Fibroblast of the aortic adventitia (primary cell): Measurements from ENCODE around the gene ADAMTSL1. TPM values are rescaled to one million over a fixed set of nuclear protein-coding genes. Genes with fewer than 3 reads are reported as not detected.

Source experiments
- DNase-seq: peaks from one replicate; pipeline ENCODE4 v3.0.0-alpha.2; 2010; ENCODE audit warnings: low read depth
- H3K4me3 ChIP-seq: 2 replicates; pipeline ENCODE4 v1.5.1; 2011; ENCODE audit warnings: low read depth, mild to moderate bottlenecking, control low read depth, low read length, moderate library complexity
- total RNA-seq: library from RNA; depleted of rRNA; stranded (reverse); fragments of >200 nt; gene quantifications from 2 replicates; pipeline ENCODE4 v1.2.3, GENCODE V29; 2012; ENCODE audit warnings: low replicate concordance
- TF ChIP-seq, protein P1 (sequence below): IDR thresholded peaks from 2 replicates; pipeline ENCODE4 v1.5.1; 2011; ENCODE audit warnings: mild to moderate bottlenecking, low read length, control low read depth, inconsistent platforms; ENCODE audit not compliant: insufficient read depth

The ADAMTSL1 gene
- total RNA-seq, 1 donor = 179 TPM

DNA sequence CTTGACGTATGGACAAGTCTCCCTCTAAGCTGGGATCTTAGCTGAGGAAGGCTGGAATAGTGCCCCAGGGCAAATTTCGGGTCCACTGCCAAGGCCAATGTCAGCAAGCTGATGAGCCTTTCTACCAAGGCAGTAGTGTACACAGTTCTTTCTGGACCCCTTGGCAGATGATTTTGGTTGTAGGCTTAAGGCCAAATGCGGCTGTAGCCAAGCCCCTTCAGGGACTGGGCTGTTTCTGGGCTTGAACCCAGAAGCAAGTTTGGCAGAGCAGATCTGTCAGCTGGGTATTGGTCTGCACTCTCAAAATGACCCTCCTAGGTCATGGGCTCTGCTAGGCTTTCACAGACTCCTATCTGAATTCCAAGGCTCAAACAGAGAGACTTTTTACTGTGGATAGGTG, 121.6 kb downstream of the ADAMTSL1 start:
- TF ChIP-seq, protein P1, sequence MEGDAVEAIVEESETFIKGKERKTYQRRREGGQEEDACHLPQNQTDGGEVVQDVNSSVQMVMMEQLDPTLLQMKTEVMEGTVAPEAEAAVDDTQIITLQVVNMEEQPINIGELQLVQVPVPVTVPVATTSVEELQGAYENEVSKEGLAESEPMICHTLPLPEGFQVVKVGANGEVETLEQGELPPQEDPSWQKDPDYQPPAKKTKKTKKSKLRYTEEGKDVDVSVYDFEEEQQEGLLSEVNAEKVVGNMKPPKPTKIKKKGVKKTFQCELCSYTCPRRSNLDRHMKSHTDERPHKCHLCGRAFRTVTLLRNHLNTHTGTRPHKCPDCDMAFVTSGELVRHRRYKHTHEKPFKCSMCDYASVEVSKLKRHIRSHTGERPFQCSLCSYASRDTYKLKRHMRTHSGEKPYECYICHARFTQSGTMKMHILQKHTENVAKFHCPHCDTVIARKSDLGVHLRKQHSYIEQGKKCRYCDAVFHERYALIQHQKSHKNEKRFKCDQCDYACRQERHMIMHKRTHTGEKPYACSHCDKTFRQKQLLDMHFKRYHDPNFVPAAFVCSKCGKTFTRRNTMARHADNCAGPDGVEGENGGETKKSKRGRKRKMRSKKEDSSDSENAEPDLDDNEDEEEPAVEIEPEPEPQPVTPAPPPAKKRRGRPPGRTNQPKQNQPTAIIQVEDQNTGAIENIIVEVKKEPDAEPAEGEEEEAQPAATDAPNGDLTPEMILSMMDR = no peak
- no peak overlapping the region for H3K4me3 ChIP-seq
- DNase-seq = peak; percentile 60

DNA sequence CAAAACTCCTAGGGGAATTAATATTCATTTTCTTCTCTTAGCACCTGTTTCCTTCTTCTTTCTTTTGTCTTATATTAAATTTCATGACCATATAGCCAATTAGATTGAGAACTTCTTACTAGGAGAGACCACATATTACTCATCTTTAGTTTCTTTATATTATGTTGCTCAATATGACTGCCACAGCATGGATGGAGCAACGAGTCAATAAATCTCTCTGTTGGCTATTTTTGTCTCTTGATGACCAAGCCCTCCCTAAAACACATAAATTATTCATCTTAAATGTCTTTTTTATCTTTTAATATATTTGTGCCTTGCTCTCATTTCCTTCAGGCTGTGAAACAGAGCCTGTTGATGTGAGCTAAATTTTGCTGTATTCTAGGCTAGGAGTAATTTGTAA, 123.0 kb downstream of the ADAMTSL1 start:
- DNase-seq = peak; percentile 81
- no peak overlapping the region for H3K4me3 ChIP-seq
- TF ChIP-seq, protein P1 = no peak

DNA sequence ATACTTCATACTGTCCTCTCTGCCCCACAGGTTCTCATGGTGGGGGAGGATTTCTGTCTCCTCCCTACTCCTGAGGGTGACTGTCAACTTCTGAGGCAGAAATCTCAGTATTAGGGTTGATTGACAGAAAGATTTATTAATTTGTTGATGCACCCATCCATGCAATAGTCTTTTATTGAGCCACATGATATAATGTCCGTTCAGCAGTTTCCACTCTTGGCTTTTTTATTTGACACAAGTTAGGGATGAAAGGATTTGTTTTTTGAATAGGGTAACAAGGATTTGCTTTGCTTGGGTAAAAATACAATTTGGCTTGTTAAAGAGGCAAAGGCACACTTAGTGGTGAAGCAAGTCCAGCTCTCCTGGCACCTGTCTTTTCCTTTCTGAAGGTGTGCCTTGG, 125.0 kb downstream of the ADAMTSL1 start:
- no peak for DNase-seq
- H3K4me3 ChIP-seq = no peak overlapping the region
- TF ChIP-seq, protein P1 = no peak

DNA sequence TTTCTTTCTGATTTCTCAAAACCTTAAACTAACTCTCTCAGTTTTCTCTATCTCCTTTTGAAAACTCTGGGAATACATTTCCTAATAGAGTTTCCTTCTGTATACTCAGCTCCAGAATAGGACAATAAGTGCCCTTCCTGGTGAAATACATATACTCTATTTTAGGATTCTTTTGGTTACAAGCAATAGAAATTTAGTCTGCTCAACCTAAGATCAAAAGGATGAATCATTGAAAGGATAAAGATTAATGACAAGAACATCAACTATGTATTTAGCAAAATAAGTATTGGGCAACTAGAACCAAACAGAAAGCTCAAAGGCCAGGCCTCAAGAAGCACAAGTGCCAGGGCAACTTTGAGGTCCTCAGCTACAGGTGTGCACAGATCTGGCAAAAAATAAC, 127.1 kb downstream of the ADAMTSL1 start:
- TF ChIP-seq, protein P1 = no peak
- no peak overlapping the region for H3K4me3 ChIP-seq
- peak; percentile 41 for DNase-seq

DNA sequence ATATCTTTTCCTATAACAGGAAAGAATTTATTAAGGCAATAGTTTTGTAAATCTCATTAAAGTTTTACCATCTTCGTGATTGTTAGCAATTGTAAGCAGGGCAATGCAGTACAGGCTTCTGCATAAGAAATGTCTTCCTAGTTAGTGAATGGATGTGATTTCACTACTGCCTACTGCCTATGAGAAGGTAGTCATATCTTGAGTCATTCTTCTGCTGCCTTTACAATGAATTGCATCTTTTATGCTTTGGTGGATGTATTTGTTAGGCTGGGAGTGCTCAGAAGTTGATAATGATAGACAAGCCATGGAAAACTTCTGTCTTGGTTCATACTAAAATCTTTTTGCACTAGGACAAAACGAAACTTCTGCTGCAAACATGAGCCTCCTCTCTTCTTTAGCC, 128.0 kb downstream of the ADAMTSL1 start:
- H3K4me3 ChIP-seq = no peak overlapping the region
- peak; percentile 50 for DNase-seq
- TF ChIP-seq, protein P1 = no peak

DNA sequence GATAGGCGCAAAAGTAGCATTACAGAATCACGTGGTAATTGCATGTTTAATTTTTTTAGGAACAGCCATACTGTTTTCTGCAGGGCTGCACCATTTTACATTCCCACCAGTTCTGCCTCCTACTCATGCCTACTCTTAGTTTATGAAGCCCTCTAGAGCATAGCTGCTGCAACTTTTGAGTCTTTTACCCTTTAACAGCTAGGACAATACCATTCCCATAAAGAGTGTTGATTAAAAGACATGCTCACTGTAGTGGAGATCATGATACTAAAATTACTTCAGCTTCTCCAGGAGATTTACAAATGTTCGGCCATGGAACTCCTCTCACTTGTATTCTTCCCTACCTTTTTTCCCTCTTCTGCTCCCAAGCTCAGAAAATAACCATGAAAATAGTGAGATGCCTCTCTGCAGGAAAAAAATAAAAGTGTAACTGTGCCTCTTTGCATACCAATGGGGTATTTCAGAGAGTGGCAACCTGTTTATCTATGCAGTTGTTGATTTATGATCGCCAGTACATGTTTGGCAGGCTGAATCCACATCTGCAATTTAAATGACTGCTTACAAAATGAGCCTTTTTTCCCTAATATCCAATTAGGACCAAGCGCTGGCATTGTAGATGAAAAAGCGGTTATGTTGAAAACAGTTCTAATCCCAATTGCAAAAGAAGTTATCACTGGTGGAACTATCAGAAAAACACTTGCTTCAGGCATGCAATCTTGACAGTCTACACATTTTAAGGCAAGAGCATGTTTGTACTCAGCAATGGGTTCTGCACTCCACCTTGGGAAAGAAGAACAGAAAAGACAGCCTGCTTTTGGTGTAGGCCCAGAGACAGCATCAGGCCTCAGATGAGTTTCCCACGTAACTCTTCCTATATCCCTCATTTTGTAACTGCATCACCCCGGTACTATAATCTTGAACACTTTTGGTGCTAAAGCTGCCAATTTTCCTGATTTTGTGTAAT, 131.1 kb downstream of the ADAMTSL1 start:
- TF ChIP-seq, protein P1 = no peak
- peak; percentile 13 for DNase-seq
- no peak overlapping the region for H3K4me3 ChIP-seq

DNA sequence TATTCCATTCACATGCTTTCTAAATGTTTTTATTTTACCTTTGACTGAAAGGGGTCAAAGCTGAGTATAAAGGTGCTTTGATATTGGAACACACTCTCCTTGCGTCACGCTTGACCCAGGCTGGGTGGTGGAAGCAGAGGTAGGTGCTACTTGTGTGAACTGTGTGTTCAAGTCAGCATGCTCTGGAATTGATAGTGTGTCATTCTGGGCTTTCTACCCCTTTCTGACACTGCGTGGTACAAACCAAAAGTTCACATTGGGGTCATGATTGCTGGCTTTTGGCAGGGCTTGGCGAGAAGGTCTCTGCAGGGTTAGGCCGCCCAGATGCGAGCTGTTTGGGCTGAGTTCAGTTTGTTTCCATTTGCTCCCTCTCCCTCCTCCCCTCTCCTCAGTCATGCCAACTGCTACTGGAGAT, 131.8 kb downstream of the ADAMTSL1 start:
- TF ChIP-seq, protein P1 = no peak
- no peak overlapping the region for H3K4me3 ChIP-seq
- DNase-seq = peak; percentile 70
